HG03064 (cell line): ENCODE data around the gene ACSBG1.

Experiments used
- ATAC-seq: cut with Tn5 transposase; IDR thresholded peaks from one replicate; pipeline ENCODE4 v1.9.1; 2021; ENCODE audit warnings: low read depth; ENCODE audit not compliant: unreplicated experiment

Gene ACSBG1, protein sequence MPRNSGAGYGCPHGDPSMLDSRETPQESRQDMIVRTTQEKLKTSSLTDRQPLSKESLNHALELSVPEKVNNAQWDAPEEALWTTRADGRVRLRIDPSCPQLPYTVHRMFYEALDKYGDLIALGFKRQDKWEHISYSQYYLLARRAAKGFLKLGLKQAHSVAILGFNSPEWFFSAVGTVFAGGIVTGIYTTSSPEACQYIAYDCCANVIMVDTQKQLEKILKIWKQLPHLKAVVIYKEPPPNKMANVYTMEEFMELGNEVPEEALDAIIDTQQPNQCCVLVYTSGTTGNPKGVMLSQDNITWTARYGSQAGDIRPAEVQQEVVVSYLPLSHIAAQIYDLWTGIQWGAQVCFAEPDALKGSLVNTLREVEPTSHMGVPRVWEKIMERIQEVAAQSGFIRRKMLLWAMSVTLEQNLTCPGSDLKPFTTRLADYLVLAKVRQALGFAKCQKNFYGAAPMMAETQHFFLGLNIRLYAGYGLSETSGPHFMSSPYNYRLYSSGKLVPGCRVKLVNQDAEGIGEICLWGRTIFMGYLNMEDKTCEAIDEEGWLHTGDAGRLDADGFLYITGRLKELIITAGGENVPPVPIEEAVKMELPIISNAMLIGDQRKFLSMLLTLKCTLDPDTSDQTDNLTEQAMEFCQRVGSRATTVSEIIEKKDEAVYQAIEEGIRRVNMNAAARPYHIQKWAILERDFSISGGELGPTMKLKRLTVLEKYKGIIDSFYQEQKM

DNA sequence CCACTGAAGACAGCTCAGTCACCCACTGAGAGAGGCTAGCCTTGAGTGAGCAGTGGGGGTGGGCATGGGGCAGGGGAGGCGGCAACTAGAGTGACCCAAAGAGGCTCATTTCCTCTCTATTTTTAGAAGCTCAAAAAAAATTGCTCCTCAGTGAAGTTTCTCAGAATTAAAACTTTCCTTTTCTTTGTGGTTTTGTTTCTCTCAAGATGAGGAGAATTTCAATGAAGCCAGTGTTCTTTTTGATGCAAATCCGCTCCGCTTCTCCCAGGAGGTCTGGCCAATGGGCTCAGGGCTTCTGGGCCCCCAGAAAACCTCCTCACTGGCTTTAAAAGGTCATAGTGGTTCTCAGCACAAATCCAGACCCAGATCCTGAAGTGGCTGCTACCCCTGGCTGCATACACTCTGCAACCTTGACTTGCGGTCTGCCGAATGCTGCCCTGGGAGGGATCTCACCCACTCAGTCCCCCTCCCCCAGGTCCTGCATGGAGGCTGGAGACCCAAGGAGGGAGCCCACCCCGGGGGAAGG lies at the start of gene ACSBG1:
Gene ACSBG1, minus strand, starts transcription at position 51 of the 526 bp plus-strand sequence. CDS start 64 bp downstream, outside the sequence.
- ATAC-seq, result no peak

DNA sequence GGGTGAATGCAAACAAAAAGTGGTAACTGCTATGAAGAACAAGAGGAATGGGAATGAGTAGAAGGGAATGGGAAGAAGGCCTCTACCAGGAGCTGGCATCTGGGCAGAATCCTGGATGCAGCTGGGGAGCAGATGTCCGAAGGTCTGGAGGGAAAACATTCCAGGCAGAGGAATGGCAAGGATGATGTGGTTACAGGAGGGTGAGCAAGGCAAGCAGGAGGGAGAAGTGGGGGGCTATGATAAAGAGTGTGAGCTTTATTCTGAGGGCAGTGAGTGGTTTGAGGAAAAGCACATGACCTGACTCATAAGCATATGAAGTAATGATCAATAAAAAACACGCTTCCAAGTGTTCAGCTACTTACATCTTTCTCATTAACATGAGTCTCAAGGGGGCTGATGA lies 48.0 kb upstream of the ACSBG1 start:
- no peak for ATAC-seq

DNA sequence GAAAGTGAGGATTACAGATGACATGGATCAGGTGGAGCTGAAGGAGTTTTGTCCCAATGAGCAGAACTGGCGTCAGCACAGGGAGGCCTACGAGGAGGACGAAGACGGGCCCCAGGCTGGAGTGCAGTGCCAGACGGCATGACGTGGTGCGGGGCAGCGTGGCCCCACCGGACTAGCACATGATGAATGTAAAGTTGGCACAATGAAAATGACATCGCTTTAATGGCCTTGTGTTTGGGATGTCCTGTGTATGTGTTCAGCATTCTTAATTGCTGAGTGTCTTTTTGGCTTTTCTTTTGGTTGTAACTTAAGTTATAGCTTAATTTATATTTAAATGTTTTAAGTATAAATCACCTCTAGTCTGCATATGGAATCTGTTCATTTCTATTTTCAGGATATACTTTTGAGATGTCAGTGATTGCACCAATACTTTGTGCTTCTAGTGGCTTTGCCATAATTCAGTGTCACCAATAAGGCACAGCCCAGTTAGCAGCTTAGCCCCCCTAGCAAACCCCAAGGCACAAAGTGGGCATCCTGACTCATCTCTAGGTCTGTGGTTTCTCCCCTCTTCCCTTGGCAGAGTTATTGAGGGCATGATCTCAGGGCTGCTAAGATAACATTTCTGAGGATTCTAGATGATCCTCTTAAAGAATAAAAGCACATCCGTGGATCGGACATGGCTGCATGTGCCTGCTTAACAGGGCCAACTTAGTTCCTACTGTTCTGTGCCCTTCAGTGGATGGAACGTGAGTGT lies 46.1 kb upstream of the ACSBG1 start:
- ATAC-seq, result no peak

DNA sequence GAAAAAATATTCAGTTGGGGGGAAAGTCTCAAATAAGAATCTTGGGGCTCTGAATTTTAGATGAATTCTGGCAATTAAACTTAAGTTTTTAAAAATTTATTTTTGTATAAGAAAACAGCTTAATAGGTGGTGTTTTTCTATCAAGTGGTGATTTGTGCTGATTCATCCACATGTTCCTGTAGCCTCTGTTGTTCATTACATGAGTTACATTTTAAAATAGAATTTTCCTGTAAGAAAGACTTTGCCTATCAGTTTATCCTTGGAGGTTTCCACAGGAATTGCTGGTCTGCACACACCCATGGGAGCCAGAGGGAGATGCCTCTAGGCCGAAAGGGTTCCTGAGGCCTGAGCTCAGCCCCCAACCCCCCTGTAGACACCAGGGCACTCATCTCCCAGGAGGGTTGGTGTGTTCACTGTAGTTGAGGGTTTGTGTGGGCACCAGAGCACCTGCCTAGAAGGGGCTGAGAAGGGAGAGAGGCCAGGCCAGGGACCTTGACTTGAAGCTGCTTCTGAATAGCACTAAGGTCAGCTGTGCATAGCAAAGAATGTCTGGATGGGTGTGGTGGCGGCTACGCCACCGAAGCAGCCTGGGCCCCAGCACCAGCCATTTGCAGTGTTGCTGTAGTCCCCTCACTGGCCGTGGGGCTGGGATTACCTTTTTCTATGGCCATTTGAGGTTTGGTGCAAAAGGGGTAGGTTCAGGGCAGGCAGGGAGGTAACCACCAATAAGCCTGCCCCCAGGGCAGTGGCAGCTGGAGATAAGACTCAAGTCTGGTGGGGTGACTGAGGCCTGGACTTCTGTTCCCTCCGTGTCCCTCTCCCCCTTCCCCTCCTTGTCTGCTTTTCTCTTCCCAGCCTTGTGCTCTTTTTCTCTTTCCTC lies 41.9 kb upstream of the ACSBG1 start:
- ATAC-seq, result no peak

DNA sequence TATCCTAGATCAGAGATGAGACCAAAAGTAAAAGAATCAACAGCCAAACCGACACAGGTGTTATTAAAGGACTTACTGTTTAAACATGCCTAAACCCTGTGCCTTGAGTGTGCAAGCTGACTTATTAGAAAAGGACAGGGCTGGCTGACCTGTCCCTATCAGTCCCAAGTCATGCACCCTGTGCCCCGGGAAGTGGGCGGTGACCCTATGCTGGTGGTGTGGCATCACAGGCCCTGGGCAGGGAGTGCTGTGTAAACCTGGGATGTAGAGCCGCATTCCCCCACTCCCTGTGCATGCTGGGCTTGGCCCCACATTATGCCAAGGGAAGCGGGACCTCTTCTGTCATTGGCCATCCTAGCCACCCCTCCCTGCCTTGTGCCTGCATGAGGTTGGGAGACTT lies 40.6 kb upstream of the ACSBG1 start:
- no peak for ATAC-seq

DNA sequence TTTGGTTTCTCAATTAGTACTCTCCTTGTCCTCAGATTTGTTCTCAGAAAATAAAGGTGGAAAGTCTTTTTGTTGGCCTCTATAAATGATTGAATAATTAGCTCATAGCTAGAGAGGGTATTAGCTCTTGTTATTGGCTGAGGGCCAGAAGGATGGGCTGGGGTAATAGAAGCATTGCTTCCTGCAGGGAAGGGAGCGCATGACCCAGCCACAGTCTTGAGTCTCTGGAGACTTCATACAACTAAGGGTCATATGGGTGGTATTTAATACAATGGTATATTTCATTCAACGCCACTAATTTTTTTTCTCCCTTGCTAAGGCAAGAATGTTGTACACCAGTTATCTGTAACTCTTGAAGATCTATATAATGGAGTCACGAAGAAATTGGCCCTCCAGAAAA lies 38.4 kb upstream of the ACSBG1 start:
- ATAC-seq, result no peak

DNA sequence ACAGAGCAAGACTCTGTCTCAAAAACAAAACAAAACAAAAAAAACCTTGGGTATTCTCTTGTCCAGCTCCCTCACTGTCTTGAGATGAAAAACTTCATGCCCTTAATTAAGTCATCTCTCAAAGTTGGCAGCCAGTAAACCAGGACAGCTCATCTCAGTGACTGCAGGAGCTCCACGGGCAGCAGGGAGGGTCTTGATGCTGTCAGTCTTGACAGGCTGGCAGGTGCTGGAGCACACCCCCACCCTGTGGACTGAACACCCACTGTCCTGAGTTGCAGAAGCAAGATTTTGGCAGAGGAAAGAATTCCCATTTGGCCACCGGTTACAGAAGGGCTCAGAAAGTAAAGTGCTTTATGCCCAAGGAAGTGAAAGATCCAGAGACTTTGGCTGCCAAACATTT lies 38.0 kb upstream of the ACSBG1 start:
- ATAC-seq, result no peak

DNA sequence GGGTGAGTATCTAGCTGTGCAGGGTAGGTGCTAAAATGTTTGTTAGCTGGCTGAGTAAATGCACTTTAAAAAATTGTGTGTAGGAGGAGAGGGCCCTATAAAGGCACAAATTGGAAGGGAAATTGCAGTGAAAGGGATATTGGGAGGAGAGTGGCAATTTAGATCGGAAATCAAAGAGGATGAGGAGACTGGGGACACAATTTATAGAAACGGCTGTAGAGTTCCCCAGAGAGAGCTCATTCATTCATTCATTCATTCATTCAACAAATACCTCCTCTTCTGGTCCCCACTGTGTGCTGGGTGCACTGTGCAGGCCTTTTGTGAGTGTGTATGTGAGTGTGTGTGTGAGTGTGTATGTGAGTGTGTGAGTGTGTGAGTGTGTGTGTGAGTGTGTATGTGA lies 32.4 kb upstream of the ACSBG1 start:
- no peak for ATAC-seq

DNA sequence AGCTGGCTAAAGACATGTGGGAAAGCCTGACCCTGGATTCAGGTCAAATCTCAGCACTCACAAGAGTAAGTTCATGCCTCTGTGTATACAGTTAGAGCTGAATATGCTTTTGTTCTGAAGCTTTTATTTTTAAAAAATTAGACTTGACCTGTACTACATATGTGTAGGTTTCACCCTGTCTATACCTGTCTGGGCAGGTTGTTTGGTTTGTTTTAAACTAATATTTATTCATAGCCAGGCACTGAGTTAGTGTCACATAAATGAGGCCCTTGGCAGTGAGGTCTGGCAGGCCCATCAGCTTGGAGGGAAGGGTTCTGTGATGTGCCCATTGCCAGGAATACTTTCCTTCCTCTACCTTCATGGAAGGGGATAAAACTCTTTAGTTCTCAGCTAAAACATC lies 31.9 kb upstream of the ACSBG1 start:
- no peak for ATAC-seq

DNA sequence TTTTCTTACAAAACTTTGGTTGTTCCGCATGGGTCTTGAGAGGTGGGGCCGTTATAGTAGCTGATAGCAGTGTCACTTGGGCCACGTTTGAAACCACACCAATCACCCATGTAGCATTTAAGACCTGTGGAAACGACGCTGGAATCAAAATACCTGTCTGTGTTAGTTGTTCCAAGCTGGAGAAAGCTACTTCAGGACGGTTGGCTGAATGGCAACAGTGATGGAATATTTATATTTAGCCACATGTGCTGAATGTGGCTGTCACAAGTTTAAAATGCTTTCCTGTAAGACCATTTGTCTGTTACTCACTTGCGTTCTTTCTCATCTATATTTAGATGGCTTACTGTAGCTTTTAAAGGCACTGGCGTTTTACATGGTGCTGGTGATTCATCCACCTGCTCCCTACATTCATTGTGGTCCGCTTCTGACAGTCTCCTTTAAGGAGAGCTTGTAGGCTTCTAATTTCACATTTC lies 31.4 kb upstream of the ACSBG1 start:
- no peak for ATAC-seq

DNA sequence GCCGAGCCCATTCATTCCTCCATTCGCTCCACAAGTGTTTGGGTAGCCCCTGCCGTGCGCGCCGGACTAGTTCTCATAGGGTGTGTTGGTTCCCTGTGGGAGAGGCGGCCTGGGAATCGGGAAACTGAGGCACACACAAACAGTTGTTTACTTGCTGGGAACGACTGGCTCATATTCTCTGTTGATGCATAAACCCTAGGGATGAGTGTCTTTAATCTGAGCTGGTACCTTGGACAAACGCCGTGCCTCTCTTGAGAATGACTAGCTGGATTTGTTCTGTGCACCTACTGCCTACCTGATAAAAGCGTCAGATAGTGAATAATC lies 30.7 kb upstream of the ACSBG1 start:
- no peak for ATAC-seq

DNA sequence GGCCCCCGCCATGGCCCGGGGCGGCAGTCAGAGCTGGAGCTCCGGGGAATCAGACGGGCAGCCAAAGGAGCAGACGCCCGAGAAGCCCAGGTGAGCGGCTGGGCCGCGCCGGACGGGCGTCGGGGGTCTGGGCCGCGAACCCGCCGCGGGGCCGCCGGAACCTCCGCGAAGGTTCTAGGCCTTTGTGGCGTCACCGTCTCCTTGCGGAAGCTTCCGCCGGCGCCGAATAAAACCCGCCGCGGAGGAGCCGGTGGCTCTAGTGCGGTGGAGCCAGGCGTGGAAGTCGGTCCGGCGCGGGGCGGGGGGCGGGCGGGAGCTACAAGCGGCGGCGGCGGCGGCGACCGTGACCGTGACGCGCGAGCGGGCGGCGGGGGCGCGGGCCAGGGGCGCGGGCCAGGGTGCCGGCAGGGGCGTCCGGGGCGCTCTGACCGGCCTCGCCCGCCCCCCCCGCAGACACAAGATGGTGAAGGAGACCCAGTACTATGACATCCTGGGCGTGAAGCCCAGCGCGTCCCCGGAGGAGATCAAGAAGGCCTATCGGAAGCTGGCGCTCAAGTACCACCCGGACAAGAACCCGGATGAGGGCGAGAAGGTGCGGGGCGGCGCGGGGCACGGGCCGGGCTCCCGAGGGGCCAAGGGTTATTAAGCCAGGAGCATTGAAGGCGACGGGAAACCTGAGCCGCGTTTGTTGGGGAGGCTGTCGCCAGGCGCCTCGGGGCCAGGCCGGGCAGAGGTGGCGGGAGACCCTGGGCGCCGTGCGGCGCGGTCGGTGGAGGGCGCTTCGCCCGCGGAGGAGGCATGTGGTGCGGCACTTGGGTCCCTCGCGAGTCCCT lies 30.2 kb upstream of the ACSBG1 start, which contains the start of gene DNAJA4:
Gene DNAJA4, plus strand, starts transcription at position 259 of the 833 bp plus-strand sequence. Its CDS starts 202 bp downstream, at position 461.
- no peak for ATAC-seq

DNA sequence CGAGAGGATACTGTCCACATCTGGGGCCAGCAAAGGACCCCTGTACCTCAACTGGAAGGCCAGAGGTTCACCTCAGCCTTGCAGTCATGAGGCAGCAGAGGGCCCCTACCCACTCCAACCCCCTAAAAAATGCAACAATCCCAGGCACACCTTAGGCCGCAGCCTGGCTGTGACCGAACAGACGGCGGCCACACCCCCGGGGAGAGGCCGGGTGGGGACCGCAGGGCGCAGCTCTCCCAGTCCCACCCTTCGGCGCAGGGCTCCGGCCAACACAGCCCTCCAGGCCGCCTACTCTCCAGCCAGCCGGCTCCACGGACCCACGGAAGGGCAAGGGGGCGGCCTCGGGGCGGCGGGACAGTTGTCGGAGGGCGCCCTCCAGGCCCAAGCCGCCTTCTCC lies 29.5 kb upstream of the ACSBG1 start:
- ATAC-seq, result no peak

DNA sequence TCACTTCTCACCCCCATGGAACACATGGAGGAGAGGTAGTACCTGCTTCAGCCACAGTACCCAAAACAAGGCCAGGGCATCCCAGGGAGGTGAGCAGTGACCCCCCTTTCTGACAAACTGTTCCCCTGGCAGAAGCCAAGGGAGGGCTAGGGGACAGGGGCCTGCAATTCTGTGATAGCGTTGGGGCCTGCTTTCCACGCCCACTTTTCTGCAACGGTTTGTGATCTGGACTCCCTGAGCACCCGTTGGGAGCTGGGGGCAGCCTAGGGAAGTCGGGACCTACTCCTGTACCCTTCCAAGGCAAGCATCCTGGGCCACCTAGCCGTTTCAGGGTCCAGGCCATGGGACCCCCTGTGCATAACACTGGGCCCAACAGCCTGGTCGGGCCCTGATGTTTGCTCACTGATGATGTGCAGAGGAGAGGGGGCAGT lies 29.0 kb upstream of the ACSBG1 start:
- no peak for ATAC-seq

DNA sequence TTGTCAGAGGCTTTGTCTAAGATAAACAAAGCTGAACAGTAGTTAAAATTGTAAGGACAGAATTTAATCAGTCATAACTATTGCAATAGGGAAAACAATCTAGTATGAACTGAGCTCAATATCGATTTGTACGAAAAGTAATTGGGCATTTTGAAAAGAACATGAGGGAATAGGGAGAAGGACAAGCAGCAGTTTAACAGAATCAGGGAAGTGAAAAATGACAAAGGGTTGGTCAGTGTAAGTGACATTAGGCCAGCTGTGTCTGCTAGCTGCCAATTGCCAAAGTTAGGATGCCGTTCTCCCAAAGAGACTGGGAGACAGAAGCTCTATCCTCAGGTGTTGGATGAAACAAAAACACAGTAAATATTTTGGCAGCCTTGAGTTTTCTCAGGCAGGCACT lies 26.7 kb upstream of the ACSBG1 start:
- no peak for ATAC-seq

DNA sequence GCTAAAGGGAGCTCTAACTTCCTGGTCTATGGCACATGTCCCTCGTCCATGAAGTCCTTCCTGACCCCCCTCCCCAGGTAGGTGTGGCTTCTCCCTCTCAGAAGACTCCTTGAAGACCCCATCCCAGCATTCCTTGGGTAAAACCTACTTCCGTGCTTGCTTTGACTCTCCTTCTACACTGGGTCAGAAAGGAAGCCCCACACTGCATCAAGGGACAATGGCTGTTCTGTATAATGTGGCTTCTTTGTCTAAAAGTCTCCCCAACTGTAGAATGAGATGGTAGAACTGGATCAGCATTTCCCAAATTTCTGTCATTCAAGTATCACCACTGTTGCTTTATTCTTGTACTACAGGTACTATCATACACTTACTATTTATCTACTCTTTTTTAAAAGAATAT lies 26.1 kb upstream of the ACSBG1 start:
- no peak for ATAC-seq

DNA sequence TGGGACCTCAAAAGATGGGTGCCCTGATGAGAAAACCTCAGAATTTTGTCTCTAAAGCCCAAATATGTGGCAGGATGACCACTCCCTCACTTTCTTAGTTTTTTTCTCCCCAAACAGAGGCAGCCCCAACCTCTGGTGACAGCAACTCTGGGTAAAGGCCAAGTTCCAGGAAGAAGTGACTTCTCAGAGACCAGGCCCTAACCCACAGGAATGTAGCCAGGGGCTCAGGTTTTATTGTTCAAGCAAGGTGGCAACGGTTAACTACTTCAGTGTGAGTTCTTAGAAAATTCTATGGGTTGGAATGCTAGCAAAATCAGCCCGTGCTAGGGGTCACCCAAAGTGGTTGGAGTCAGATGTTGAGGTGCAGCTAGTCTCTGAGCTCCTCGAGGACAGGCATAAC lies 24.9 kb upstream of the ACSBG1 start:
- no peak for ATAC-seq

DNA sequence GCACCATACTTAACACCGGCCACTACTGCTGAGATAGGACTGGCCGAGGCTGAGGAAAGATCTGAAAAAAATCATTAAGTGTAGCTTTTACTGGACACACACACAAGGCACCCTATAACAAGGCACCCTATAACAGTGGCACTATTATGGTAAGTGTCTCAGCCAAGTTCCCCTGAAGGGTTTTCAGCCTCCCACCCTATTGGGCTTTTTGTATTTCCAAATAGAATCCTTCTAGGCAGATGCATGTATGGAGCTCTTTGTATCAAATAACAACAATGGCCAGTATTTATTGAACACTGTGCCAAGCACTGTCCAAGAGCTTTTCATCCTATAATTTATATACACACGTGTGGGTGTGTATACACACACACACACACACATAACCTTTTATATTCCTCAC lies 23.3 kb upstream of the ACSBG1 start:
- no peak for ATAC-seq

DNA sequence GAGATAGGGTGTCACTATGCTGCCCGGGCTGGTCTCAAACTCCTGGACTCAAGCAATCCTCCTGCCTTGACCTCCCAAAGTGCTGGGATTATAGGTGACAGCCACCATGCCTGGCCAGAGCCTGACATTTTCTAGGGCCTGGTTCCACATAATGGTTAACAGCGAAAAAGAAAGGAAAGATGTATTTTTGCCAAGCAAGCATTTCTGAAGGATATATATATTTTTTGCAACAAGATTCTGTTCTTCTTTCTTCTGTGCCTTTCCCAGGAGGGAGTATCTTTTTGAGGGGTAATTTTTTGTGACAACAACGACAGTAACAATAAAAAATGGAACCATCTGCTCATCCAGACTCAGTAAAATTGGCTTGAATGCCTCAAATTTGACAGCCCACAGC lies 21.7 kb upstream of the ACSBG1 start:
- ATAC-seq, result no peak
